GM12878 (cell line): ENCODE results near the gene ARHGEF10L. TPM values are rescaled to one million over a fixed set of nuclear protein-coding genes. Genes with fewer than 3 reads are reported as not detected.

Experiments
- ATAC-seq: fragments of 200-7000 bp; cut with Tn5 transposase; 3 replicates; pipeline ENCODE4 v1.9.1; 2020; ENCODE audit warnings: mild to moderate bottlenecking, moderate library complexity
- BruUV-seq: library from RNA; stranded (reverse); fragments of 400-500 nt; replicated peaks from 2 replicates; lab custom pipeline; 2021; lab: Mats Ljungman, UMichigan
- CTCF ChIA-PET: fragments of 300-600 bp; sonication (Branson Sonifier 250); formaldehyde crosslinking; extraction: SDS; loops from one replicate; lab custom pipeline; 2021; ENCODE audit warnings: inconsistent platforms; lab: Yijun Ruan, JAX
- POLR2A ChIA-PET: fragments of 350-600 bp; formaldehyde crosslinking; extraction: SDS; loops from one replicate; lab custom pipeline; 2021; ENCODE audit warnings: inconsistent platforms; lab: Charles Lee
- RAD21 ChIA-PET: fragments of 300-600 bp; sonication (Branson Sonifier 250); formaldehyde crosslinking; loops from one replicate; lab custom pipeline; 2023; ENCODE audit warnings: antibody characterized with exemption; ENCODE audit not compliant: unreplicated experiment; lab: Charles Lee
- SMC1A ChIA-PET: fragments of 300-600 bp; sonication (Branson Sonifier 250); formaldehyde crosslinking; loops from one replicate; lab custom pipeline; 2023; ENCODE audit not compliant: unreplicated experiment, uncharacterized antibody; lab: Charles Lee
- DNase-seq: peaks from one replicate; pipeline ENCODE4 v3.0.0-alpha.2; 2011; ENCODE audit warnings: low read depth, low spot score
- FAIRE-seq: peaks from 3 replicates; lab custom pipeline; 2011; peaks lifted over from hg19 to GRCh38; lab: Jason Lieb, UNC
- H2AFZ ChIP-seq: 2 replicates; pipeline ENCODE4 v1.6.0; 2011; ENCODE audit warnings: low read depth, low read length, control low read depth; ENCODE audit not compliant: control insufficient read depth
- H3K27ac ChIP-seq: 2 replicates; pipeline ENCODE4 v1.5.1; 2011; ENCODE audit warnings: control low read depth; ENCODE audit not compliant: control insufficient read depth, insufficient read depth
- H3K27me3 ChIP-seq, 2 experiments: replicated peaks in 1 of 2; 2 replicates each; pipeline versions ENCODE4 v1.6.0 to v1.6.1; 2011; ENCODE audit warnings: low read length in 1 of 2; ENCODE audit not compliant: control insufficient read depth in 2 of 2, insufficient read depth in 2 of 2
- H3K36me3 ChIP-seq, 2 experiments: 2 replicates each; pipeline ENCODE4 v1.5.1; 2011; ENCODE audit warnings: low read length in 1 of 2; ENCODE audit not compliant: control insufficient read depth in 2 of 2, insufficient read depth in 2 of 2
- H3K4me1 ChIP-seq: 2 replicates; pipeline ENCODE4 v1.6.1; 2011; ENCODE audit warnings: mild to moderate bottlenecking, low read length, moderate library complexity, mixed read lengths; ENCODE audit not compliant: control insufficient read depth, insufficient read depth
- H3K4me2 ChIP-seq: 2 replicates; pipeline ENCODE4 v1.6.0; 2011; ENCODE audit warnings: control low read depth; ENCODE audit not compliant: control insufficient read depth, insufficient read depth
- H3K4me3 ChIP-seq: fragments of 200-600 bp; sonication (generic); 2 replicates; pipeline ENCODE4 v1.5.1; 2016
- H3K79me2 ChIP-seq: 2 replicates; pipeline ENCODE4 v1.6.0; 2011; ENCODE audit warnings: low read length; ENCODE audit not compliant: control insufficient read depth, insufficient read depth
- H3K9ac ChIP-seq: 2 replicates; pipeline ENCODE4 v1.8.0; 2011; ENCODE audit warnings: low read length, control low read depth, mixed read lengths; ENCODE audit not compliant: control insufficient read depth, insufficient read depth
- H3K9me3 ChIP-seq: replicated peaks from 3 replicates; pipeline ENCODE4 v1.5.1; 2011; ENCODE audit warnings: mild to moderate bottlenecking, low read length; ENCODE audit not compliant: control insufficient read depth, insufficient read depth
- H4K20me1 ChIP-seq: 2 replicates; pipeline ENCODE4 v1.6.0; 2011; ENCODE audit not compliant: control insufficient read depth, insufficient read depth
- CREB1 ChIP-seq: IDR thresholded peaks from 2 replicates; pipeline ENCODE4 v1.6.1; 2012; ENCODE audit warnings: low read depth, mild to moderate bottlenecking, inconsistent platforms
- EED ChIP-seq: sonication (generic); IDR thresholded peaks from 2 replicates; pipeline ENCODE4 v1.6.1; 2016; ENCODE audit warnings: antibody characterized with exemption, low read depth
- HDAC2 ChIP-seq: fragments of 200-600 bp; sonication (generic); IDR thresholded peaks from 2 replicates; pipeline ENCODE4 v1.6.1; 2017
- MTA2 ChIP-seq: fragments of 450-650 bp; IDR thresholded peaks from 2 replicates; pipeline ENCODE4 v1.6.1; 2016; ENCODE audit warnings: low read depth, mild to moderate bottlenecking, moderate library complexity
- MYB ChIP-seq: fragments of 150-350 bp; IDR thresholded peaks from 2 replicates; pipeline ENCODE4 v1.6.1; 2014; ENCODE audit warnings: mild to moderate bottlenecking, low read depth, low read length, borderline replicate concordance
- MYC ChIP-seq: IDR thresholded peaks from 2 replicates; pipeline ENCODE4 v1.6.1; 2011; ENCODE audit warnings: mild to moderate bottlenecking, low read length, moderate library complexity, inconsistent platforms; ENCODE audit not compliant: insufficient read depth, insufficient replicate concordance, insufficient read length, severe bottlenecking
- NR2F1 ChIP-seq: fragments of 450-650 bp; conservative IDR thresholded peaks from 2 replicates; pipeline ENCODE4 v1.6.1; 2017; ENCODE audit warnings: mild to moderate bottlenecking
- POU2F2 ChIP-seq: IDR thresholded peaks from 3 replicates; pipeline ENCODE4 v1.6.1; 2011; ENCODE audit warnings: low read depth, mild to moderate bottlenecking, low read length, borderline replicate concordance
- RFX5 ChIP-seq: IDR thresholded peaks from 2 replicates; pipeline ENCODE4 v1.6.1; 2011; ENCODE audit warnings: low read depth, low read length, improper control_type of control experiment
- SRF ChIP-seq, 2 experiments: IDR thresholded peaks; 2 replicates each; pipeline ENCODE4 v1.6.1; 2011; ENCODE audit warnings: low read depth in 2 of 2, low read length in 2 of 2, mild to moderate bottlenecking in 1 of 2, moderate library complexity in 1 of 2
- ZNF207 ChIP-seq: fragments of 450-650 bp; IDR thresholded peaks from 2 replicates; pipeline ENCODE4 v1.6.1; 2014; ENCODE audit warnings: antibody characterized with exemption, mild to moderate bottlenecking, borderline replicate concordance
- ZNF217 ChIP-seq: fragments of 450-650 bp; IDR thresholded peaks from 2 replicates; pipeline ENCODE4 v1.6.1; 2017; ENCODE audit warnings: antibody characterized with exemption, mild to moderate bottlenecking
- WGBS: methylation state at CpG from one replicate; pipeline ENCODE4 v1.1.6; 2016; ENCODE audit warnings: low lambda C conversion rate; ENCODE audit not compliant: insufficient replicate concordance, insufficient coverage; ENCODE audit errors: missing lambda C conversion rate; 5-methylcytosine and 5-hydroxymethylcytosine counted together
- in situ Hi-C: fragments of 300-500 bp; cut with MboI; formaldehyde crosslinking; loops from 9 replicates; pipeline ENCODE4 v1.14.3; 2018; ENCODE audit warnings: mixed read lengths
- intact Hi-C: fragments of 100-400 bp; cut with micrococcal nuclease; formaldehyde crosslinking; loops from one replicate; pipeline ENCODE4 v1.14.2; 2022; ENCODE audit not compliant: unreplicated experiment
- polyA plus RNA-seq, 11 experiments: library from polyadenylated mRNA; depleted of rRNA in 4 of 11; unstranded in 6 of 11; stranded (reverse) in 5 of 11; fragments of >200 nt; fragmentation: Nextera tagmentation in 4 of 11; fragmentation: Illumina TruSeq in 1 of 11; extraction: Ambion mirVana in 4 of 11; extraction: Trizol in 1 of 11; gene quantifications; 1 replicate in 1 of 11; 2 replicates in 10 of 11; pipeline versions ENCODE4 v1.2.1 to v1.2.3, GENCODE V29; 2011 to 2016; ENCODE audit warnings: inconsistent platforms in 2 of 11, missing spikeins in 2 of 11, low read depth in 1 of 11
- total RNA-seq, 4 experiments: library from RNA; depleted of rRNA in 3 of 4; stranded (reverse); fragments of >200 nt in 3 of 4; fragmentation: Illumina TruSeq in 1 of 4; extraction: Trizol in 1 of 4; gene quantifications; 2 replicates each; pipeline versions ENCODE4 v1.2.1 to v1.2.3, GENCODE V29; 2013 to 2021
- TF ChIP-seq, protein P1 (sequence below): fragments of 450-650 bp; IDR thresholded peaks from 2 replicates; pipeline ENCODE4 v1.6.1; 2016; ENCODE audit warnings: mild to moderate bottlenecking

Gene ARHGEF10L
- total and polyA plus RNA-seq, 10 of the 15 experiments (the other 5 are each of a cell fraction or from before 2014, with no cell fraction given), result 0.05 to 0.94 (median 0.28) TPM; not detected in 2

DNA sequence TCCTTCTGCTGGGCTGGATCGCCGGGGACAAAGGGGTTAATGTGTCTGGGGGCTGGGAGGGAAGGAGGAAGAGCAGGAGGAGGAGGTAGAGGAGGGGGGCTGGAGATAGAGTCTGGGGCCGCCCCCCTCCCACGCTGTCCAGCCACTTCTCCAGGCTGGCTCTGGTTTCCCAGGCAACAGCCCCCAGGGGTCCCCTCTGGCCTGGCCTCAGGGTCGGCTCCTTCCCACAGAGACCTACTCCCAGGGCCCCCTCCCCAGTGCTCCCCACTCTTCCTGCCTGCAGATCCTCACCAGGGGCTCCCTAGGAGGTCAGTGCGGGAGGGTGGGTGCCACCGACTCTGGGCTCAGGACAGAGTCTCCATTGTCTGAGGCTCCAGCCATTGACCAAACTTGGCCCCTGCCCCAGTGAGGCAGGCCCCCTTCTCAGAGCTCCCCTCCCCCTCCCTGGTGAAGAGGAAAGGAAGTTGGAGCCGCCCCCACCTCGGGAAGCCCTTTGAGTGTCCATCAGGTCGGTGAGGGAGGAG is 34.1 kb downstream of the ARHGEF10L start:
- ChIA-PET POLR2A (no interaction called here), SMC1A (interaction anchor here (0.6 to 2.8 kb wide), 3 partner anchors 32 to 522 kb away, joined by 4 to 12 read pairs (median 4); no protein-coding TSS in a partner anchor), RAD21 (interaction anchor here (2.2 to 3.3 kb wide), 3 partner anchors 32 to 71 kb away, joined by 6 to 24 read pairs (median 9); no protein-coding TSS in a partner anchor), CTCF (interaction anchor here (1.3 to 3.9 kb wide), 6 partner anchors 13 to 71 kb away, joined by 3 to 29 read pairs (median 8); no protein-coding TSS in a partner anchor)
- Histone ChIP-seq H3K4me3 (no peak overlapping the region), H3K79me2 (no peaks in the 10 kb centered on the region), H3K4me1 (no peaks in the 10 kb centered on the region), H4K20me1 (no peaks in the 10 kb centered on the region), H3K4me2 (no peak overlapping the region), H3K36me3 (no peaks in the 10 kb centered on the region), H3K9me3 (no peaks in the 10 kb centered on the region), H3K9ac (no peak overlapping the region), H3K27ac (no peak overlapping the region), H3K27me3 (peaks cover 0 to 5% of the 10 kb centered on the region in 2 experiments; a peak in 2 of 4 replicates), H2AFZ (no peak overlapping the region)
- no peak for ATAC-seq
- BruUV-seq, result no TSS peak
- FAIRE-seq, result no peak
- in situ Hi-C loops, result no loop called here
- intact Hi-C loops, result no loop called here
- no peak for DNase-seq
- TF ChIP-seq HDAC2 (no peak), NR2F1 (no peak), MYB (no peak), SRF (IDR thresholded peaks at IDR 0.05; ENCODE audit: low read depth in 2 of 2, low read length in 2 of 2) (no peak), MTA2 (no peak), ZNF207 (no peak), RFX5 (no peak), POU2F2 (no peak), CREB1 (no peak), ZNF217 (no peak), EED (no peak), MYC (no peak)
- TF ChIP-seq, protein P1, sequence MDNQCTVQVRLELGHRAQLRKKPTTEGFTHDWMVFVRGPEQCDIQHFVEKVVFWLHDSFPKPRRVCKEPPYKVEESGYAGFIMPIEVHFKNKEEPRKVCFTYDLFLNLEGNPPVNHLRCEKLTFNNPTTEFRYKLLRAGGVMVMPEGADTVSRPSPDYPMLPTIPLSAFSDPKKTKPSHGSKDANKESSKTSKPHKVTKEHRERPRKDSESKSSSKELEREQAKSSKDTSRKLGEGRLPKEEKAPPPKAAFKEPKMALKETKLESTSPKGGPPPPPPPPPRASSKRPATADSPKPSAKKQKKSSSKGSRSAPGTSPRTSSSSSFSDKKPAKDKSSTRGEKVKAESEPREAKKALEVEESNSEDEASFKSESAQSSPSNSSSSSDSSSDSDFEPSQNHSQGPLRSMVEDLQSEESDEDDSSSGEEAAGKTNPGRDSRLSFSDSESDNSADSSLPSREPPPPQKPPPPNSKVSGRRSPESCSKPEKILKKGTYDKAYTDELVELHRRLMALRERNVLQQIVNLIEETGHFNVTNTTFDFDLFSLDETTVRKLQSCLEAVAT, result no peak
- WGBS, result 22% methylated on average over 8 of the region's 10 CpGs
